ENCODE measurements around the gene STARD9. TPM values are rescaled to one million over a fixed set of nuclear protein-coding genes. Genes with fewer than 3 reads are reported as not detected.

Gene STARD9
- polyA plus RNA-seq, 1 of the 3 experiments (the other 2 are of a cell fraction), result 2.1 TPM

DNA sequence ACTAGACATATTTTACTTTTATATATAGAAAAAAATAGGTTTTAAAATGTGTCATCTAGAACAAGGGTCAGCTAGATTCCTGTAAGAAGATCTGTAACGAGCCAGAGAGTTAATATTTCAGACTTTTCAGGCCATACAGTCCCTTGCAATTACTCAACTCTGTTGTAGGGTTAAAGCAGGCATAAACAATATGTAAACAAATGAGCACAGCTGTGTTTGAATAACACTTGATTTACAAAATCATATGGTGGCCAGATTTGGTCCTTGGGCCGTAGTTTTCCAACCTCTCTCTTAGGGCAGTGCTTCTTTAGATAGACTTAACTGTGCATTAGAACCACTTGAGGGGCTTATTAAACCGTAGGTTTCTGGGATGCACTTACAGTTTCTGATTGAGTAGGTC, 46.4 kb upstream of the STARD9 start:
- no peaks in the 10 kb centered on the region for H3K4me1 ChIP-seq (ENCODE audit: control insufficient read depth in 1 of 2, insufficient read depth in 2 of 2, low read depth in 1 of 2, low read length in 1 of 2)
- 86% methylated on average over 3 of the region's 3 CpGs for WGBS (ENCODE audit: low lambda C conversion rate)
- H3F3A ChIP-seq (replicated peaks; ENCODE audit: insufficient read depth), result peaks cover 4% of the 10 kb centered on the region
- no peak overlapping the region for H3K4me2 ChIP-seq
- ChIA-PET POLR2A (no interaction called here), CTCF (interaction anchor here (1.3 kb wide), 1 partner anchor 19 kb away, joined by 3 read pairs; the partner anchor contains the start of genes HAUS2 and LRRC57)
- H3K9ac ChIP-seq, result no peak overlapping the region
- TF ChIP-seq, protein P1, sequence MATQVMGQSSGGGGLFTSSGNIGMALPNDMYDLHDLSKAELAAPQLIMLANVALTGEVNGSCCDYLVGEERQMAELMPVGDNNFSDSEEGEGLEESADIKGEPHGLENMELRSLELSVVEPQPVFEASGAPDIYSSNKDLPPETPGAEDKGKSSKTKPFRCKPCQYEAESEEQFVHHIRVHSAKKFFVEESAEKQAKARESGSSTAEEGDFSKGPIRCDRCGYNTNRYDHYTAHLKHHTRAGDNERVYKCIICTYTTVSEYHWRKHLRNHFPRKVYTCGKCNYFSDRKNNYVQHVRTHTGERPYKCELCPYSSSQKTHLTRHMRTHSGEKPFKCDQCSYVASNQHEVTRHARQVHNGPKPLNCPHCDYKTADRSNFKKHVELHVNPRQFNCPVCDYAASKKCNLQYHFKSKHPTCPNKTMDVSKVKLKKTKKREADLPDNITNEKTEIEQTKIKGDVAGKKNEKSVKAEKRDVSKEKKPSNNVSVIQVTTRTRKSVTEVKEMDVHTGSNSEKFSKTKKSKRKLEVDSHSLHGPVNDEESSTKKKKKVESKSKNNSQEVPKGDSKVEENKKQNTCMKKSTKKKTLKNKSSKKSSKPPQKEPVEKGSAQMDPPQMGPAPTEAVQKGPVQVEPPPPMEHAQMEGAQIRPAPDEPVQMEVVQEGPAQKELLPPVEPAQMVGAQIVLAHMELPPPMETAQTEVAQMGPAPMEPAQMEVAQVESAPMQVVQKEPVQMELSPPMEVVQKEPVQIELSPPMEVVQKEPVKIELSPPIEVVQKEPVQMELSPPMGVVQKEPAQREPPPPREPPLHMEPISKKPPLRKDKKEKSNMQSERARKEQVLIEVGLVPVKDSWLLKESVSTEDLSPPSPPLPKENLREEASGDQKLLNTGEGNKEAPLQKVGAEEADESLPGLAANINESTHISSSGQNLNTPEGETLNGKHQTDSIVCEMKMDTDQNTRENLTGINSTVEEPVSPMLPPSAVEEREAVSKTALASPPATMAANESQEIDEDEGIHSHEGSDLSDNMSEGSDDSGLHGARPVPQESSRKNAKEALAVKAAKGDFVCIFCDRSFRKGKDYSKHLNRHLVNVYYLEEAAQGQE (IDR thresholded peaks at IDR 0.05; ENCODE audit: low read depth, low read length), result no peak
- TF ChIP-seq SMC3 (IDR thresholded peaks at IDR 0.05; ENCODE audit: low read depth, low read length) (no peak), EP300 (IDR thresholded peaks at IDR 0.05; ENCODE audit: borderline replicate concordance in 1 of 2, low read depth in 1 of 2, low read length in 1 of 2) (no peak), TCF12 (IDR thresholded peaks at IDR 0.05) (no peak), RFX5 (IDR thresholded peaks at IDR 0.05; ENCODE audit: low read length) (no peak), GATA2 (CRISPR knock-in tag; IDR thresholded peaks at IDR 0.05) (no peak), POLR2AphosphoS5 (IDR thresholded peaks at IDR 0.05; ENCODE audit: low read depth, low read length) (no peak), RXRA (IDR thresholded peaks at IDR 0.05; ENCODE audit: borderline replicate concordance, low read depth) (no peak), FOSL2 (IDR thresholded peaks at IDR 0.05; ENCODE audit: borderline replicate concordance, low read depth) (no peak), EZH2phosphoT487 (IDR thresholded peaks at IDR 0.05; ENCODE audit: borderline replicate concordance, low read depth) (no peak), NFIC (IDR thresholded peaks at IDR 0.05; ENCODE audit: borderline replicate concordance) (no peak), CHD2 (IDR thresholded peaks at IDR 0.05; ENCODE audit: low read length, partially characterized antibody) (no peak), RAD21 (IDR thresholded peaks at IDR 0.05; ENCODE audit: low read length) (no peak)
- TF ChIP-seq, protein P2, sequence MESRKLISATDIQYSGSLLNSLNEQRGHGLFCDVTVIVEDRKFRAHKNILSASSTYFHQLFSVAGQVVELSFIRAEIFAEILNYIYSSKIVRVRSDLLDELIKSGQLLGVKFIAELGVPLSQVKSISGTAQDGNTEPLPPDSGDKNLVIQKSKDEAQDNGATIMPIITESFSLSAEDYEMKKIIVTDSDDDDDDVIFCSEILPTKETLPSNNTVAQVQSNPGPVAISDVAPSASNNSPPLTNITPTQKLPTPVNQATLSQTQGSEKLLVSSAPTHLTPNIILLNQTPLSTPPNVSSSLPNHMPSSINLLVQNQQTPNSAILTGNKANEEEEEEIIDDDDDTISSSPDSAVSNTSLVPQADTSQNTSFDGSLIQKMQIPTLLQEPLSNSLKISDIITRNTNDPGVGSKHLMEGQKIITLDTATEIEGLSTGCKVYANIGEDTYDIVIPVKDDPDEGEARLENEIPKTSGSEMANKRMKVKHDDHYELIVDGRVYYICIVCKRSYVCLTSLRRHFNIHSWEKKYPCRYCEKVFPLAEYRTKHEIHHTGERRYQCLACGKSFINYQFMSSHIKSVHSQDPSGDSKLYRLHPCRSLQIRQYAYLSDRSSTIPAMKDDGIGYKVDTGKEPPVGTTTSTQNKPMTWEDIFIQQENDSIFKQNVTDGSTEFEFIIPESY (IDR thresholded peaks at IDR 0.05; ENCODE audit: borderline replicate concordance, low read depth), result no peak
- TF ChIP-seq, protein P3, sequence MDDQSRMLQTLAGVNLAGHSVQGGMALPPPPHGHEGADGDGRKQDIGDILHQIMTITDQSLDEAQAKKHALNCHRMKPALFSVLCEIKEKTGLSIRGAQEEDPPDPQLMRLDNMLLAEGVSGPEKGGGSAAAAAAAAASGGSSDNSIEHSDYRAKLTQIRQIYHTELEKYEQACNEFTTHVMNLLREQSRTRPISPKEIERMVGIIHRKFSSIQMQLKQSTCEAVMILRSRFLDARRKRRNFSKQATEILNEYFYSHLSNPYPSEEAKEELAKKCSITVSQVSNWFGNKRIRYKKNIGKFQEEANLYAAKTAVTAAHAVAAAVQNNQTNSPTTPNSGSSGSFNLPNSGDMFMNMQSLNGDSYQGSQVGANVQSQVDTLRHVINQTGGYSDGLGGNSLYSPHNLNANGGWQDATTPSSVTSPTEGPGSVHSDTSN (IDR thresholded peaks at IDR 0.05), result no peak
- TF ChIP-seq, protein P4, sequence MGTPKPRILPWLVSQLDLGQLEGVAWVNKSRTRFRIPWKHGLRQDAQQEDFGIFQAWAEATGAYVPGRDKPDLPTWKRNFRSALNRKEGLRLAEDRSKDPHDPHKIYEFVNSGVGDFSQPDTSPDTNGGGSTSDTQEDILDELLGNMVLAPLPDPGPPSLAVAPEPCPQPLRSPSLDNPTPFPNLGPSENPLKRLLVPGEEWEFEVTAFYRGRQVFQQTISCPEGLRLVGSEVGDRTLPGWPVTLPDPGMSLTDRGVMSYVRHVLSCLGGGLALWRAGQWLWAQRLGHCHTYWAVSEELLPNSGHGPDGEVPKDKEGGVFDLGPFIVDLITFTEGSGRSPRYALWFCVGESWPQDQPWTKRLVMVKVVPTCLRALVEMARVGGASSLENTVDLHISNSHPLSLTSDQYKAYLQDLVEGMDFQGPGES (IDR thresholded peaks at IDR 0.05; ENCODE audit: low read depth, low read length), result no peak
- TF ChIP-seq, protein P5, sequence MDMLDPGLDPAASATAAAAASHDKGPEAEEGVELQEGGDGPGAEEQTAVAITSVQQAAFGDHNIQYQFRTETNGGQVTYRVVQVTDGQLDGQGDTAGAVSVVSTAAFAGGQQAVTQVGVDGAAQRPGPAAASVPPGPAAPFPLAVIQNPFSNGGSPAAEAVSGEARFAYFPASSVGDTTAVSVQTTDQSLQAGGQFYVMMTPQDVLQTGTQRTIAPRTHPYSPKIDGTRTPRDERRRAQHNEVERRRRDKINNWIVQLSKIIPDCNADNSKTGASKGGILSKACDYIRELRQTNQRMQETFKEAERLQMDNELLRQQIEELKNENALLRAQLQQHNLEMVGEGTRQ (IDR thresholded peaks at IDR 0.05; ENCODE audit: borderline replicate concordance, low read depth, low read length), result no peak
- no peaks in the 10 kb centered on the region for H3K27me3 ChIP-seq (ENCODE audit: insufficient read depth)
- H3K27ac ChIP-seq (ENCODE audit: low read depth in 2 of 2, low read length in 1 of 2), result no peak overlapping the region
- no peak for DNase-seq
- H3K9me3 ChIP-seq, result no peaks in the 10 kb centered on the region
- no peaks in the 10 kb centered on the region for H4K20me1 ChIP-seq (ENCODE audit: insufficient read depth)
- no peak overlapping the region for H2AFZ ChIP-seq (ENCODE audit: low read depth)
- H3K9me2 ChIP-seq, result no peaks in the 10 kb centered on the region
- H3K4me3 ChIP-seq (ENCODE audit: low read depth in 2 of 2, low read length in 1 of 2), result no peak overlapping the region
- H3K36me3 ChIP-seq (replicated peaks in 1 of 2; ENCODE audit: control insufficient read depth in 1 of 2, insufficient read depth in 2 of 2, low read length in 1 of 2), result peaks cover 42 to 64% of the 10 kb centered on the region in 2 experiments
- H3K79me2 ChIP-seq (ENCODE audit: insufficient read depth), result no peaks in the 10 kb centered on the region
